Uterus (tissue), 4 donors: ENCODE measurements around the gene STRADA. TPM values are rescaled to one million over a fixed set of nuclear protein-coding genes. Genes with fewer than 3 reads are reported as not detected.

Source experiments
- DNase-seq, 2 donors: peaks; one replicate each; pipeline ENCODE4 v3.0.0-alpha.2; 2019 to 2020
- H3K27ac ChIP-seq, 2 donors: fragments of 200-600 bp; sonication (generic); 1 replicate in 1 of 2; 2 replicates in 1 of 2; pipeline ENCODE4 v1.5.1; 2016 to 2018
- H3K27me3 ChIP-seq, 2 donors: fragments of 200-600 bp; sonication (generic); one replicate each; pipeline ENCODE4 v1.5.1; 2018 to 2019; ENCODE audit warnings: control low read depth in 1 of 2
- H3K36me3 ChIP-seq, 2 donors: fragments of 200-600 bp; sonication (generic); one replicate each; pipeline ENCODE4 v1.5.1; 2019; ENCODE audit warnings: control low read depth in 1 of 2
- H3K4me1 ChIP-seq, 2 donors: fragments of 200-600 bp; sonication (generic); one replicate each; pipeline ENCODE4 v1.5.1; 2018 to 2019; ENCODE audit warnings: control low read depth in 1 of 2
- H3K4me3 ChIP-seq, 2 donors: fragments of 200-600 bp; sonication (generic); 1 replicate in 1 of 2; 2 replicates in 1 of 2; pipeline ENCODE4 v1.5.1; 2018 to 2019; ENCODE audit warnings: mild to moderate bottlenecking in 1 of 2
- H3K9me3 ChIP-seq, 2 donors: fragments of 200-600 bp; sonication (generic); one replicate each; pipeline ENCODE4 v1.5.1; 2019; ENCODE audit warnings: control low read depth in 1 of 2
- POLR2A ChIP-seq, 2 donors: fragments of 450-650 bp; IDR thresholded peaks; one replicate each; pipeline ENCODE4 v1.6.1; 2016; ENCODE audit warnings: antibody characterized with exemption in 2 of 2, mild to moderate bottlenecking in 1 of 2, moderate library complexity in 1 of 2
- intact Hi-C: fragments of 100-400 bp; cut with DNase I; formaldehyde crosslinking; loops from one replicate; pipeline ENCODE4 v1.15.1; 2023; ENCODE audit warnings: low total_unique reads
- total RNA-seq, 4 donors: library from RNA; depleted of rRNA in 3 of 4; stranded (reverse); fragments of >200 nt in 3 of 4; gene quantifications; one replicate each; pipeline versions ENCODE4 v1.1.0 to v1.2.4, GENCODE V29; 2014 to 2023
- TF ChIP-seq, protein P1 (sequence below), 4 experiments: fragments of 200-600 bp in 2 of 4; fragments of 450-650 bp in 2 of 4; sonication (generic) in 2 of 4; IDR thresholded peaks; one replicate each; pipeline ENCODE4 v1.5.1; 2016 to 2019; ENCODE audit warnings: antibody characterized with exemption in 4 of 4, mild to moderate bottlenecking in 2 of 4, moderate library complexity in 1 of 4
- donor health status: DM: yes; HTN: yes; CAD: no.

The STRADA gene
- total RNA-seq, 4 donors from 2014 or later = 14.1 to 60.9 (median 27.9) TPM

DNA sequence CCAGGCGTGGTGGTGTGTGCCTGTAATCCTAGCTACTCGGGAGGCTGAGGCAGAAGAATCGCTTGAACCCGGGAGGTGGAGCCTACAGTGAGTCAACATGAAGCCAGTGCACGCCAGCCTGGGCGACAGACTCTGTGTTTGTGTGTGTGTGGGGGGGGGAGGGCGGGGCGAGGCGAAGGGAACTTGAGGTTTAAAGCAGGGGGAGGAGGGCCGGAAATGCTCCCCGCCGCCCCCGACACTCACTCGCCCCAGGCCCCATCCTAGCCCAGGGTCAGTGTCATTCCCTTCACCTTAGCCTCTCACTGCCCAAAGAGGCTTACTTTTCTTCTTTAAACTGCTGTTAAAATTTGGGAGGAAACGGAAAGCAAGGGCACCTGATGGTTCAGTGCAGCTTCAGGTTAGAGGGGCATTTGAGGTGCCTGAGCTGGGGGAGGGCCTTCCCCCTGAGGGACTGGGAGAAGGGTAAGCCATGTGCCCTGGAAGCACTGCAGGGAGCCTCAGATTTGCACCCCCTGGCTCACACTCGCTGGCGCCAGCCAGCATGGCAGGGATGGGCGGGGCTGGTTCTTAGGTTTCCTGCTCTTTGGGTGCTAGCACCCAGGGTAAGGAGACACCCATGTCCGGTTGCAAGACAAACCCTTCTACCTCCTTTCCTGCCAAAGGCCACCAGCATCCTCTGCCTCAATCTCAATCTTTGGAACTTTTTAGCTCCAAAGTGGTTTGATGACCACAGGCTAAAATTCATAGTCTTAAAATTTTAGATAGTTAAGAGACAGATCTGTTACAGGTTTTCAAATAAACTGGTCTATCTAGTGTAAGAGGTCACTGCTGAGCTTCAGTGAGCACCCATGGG lies 39.5 kb downstream of the STRADA start:
- peaks cover 0 to 10% of the 10 kb centered on the region in 2 donors for H3K4me1 ChIP-seq
- peak overlapping the region in 1 of 2 donors; percentile 14 for H3K27ac ChIP-seq
- intact Hi-C loops = no loop called here
- TF ChIP-seq, protein P1, sequence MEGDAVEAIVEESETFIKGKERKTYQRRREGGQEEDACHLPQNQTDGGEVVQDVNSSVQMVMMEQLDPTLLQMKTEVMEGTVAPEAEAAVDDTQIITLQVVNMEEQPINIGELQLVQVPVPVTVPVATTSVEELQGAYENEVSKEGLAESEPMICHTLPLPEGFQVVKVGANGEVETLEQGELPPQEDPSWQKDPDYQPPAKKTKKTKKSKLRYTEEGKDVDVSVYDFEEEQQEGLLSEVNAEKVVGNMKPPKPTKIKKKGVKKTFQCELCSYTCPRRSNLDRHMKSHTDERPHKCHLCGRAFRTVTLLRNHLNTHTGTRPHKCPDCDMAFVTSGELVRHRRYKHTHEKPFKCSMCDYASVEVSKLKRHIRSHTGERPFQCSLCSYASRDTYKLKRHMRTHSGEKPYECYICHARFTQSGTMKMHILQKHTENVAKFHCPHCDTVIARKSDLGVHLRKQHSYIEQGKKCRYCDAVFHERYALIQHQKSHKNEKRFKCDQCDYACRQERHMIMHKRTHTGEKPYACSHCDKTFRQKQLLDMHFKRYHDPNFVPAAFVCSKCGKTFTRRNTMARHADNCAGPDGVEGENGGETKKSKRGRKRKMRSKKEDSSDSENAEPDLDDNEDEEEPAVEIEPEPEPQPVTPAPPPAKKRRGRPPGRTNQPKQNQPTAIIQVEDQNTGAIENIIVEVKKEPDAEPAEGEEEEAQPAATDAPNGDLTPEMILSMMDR (IDR thresholded peaks at IDR 0.05) = no peak
- no peak for TF ChIP-seq POLR2A (IDR thresholded peaks at IDR 0.05)
- DNase-seq = no peak
- H3K36me3 ChIP-seq = no peaks in the 10 kb centered on the region
- H3K9me3 ChIP-seq = no peaks in the 10 kb centered on the region
- H3K4me3 ChIP-seq = no peak overlapping the region
- no peaks in the 10 kb centered on the region for H3K27me3 ChIP-seq

DNA sequence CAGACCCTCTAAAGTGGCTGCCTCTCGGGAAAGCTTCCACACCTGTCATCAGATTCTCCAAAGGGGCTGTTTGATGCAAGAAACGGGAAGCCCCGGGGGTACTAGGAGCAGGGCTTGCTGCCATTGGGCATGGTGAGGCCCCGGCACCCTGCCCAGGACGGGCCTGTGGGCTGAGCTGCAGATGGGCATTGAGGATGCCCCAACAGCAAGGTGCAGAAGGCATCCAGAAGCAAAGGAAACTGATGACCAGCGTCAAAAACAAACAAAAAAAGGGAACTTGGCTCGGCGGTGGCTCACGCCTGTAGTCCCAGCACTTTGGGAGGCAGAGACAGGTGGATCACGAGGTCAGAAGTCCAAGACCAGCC lies 40.2 kb downstream of the STRADA start:
- TF ChIP-seq, protein P1 (IDR thresholded peaks at IDR 0.05) = no peak
- TF ChIP-seq POLR2A (IDR thresholded peaks at IDR 0.05) = no peak
- Histone ChIP-seq H3K27me3 (no peaks in the 10 kb centered on the region), H3K4me3 (peak overlapping the region in 1 of 2 donors; percentile 2), H3K9me3 (no peaks in the 10 kb centered on the region), H3K36me3 (no peaks in the 10 kb centered on the region), H3K27ac (peak overlapping the region in 1 of 2 donors; percentile 14), H3K4me1 (peaks cover 0 to 10% of the 10 kb centered on the region in 2 donors)
- DNase-seq = no peak
- intact Hi-C loops = no loop called here

DNA sequence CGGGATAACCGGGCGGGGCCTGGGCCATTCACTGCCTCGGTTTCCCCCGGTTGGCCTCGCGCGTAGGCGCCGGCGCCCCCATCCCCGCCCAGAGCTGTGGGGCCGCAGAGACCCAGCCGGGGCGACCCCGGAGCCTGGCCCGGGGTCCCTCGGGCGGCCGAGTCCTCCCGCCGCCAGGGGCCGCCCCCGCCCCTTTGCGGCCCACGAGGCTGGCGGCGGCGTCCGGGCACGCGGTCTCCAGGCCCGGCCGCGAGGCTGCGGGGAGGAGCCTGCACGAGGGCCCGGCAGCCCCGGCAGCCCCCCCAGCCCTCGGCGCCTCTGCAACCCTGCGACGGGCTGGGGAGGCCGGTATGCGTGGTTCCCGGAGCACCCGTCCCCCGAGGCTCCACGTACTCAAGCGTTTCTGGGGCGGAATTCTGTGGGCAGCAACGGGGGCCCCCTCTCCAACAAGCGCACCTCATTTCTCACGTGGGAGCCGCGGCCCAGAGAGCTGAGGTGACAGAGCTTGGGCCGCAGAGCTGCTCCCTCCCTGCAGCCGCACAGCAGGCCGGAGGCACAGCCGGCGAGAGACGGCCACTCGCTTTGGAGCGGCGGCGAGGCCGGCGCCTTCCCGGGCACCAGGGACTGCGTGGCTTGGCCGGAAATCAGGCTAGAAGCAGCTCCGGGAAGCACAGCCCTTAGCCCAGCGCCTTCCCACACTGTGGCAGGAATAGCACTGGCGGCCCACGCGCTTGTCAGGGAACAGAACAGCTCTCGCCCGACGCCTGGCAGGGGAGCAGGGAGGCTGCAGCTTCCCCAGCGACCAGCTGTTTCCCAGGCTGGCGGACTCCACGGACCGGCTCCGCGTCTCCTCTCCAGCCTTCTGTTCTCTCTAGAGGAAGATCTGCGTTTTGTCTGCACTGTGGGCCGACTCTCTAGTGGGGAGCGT lies 40.8 kb downstream of the STRADA start:
- intact Hi-C loops = no loop called here
- Histone ChIP-seq H3K36me3 (no peaks in the 10 kb centered on the region), H3K4me1 (peaks cover 0 to 10% of the 10 kb centered on the region in 2 donors), H3K27ac (peak overlapping the region; percentile 31 to 71), H3K9me3 (no peaks in the 10 kb centered on the region), H3K27me3 (no peaks in the 10 kb centered on the region), H3K4me3 (peak overlapping the region; percentile 2 to 64)
- TF ChIP-seq, protein P1 (IDR thresholded peaks at IDR 0.05) = peak in 1 of 4 experiments; percentile 9
- no peak for TF ChIP-seq POLR2A (IDR thresholded peaks at IDR 0.05)
- peak; percentile 44 to 56 for DNase-seq

DNA sequence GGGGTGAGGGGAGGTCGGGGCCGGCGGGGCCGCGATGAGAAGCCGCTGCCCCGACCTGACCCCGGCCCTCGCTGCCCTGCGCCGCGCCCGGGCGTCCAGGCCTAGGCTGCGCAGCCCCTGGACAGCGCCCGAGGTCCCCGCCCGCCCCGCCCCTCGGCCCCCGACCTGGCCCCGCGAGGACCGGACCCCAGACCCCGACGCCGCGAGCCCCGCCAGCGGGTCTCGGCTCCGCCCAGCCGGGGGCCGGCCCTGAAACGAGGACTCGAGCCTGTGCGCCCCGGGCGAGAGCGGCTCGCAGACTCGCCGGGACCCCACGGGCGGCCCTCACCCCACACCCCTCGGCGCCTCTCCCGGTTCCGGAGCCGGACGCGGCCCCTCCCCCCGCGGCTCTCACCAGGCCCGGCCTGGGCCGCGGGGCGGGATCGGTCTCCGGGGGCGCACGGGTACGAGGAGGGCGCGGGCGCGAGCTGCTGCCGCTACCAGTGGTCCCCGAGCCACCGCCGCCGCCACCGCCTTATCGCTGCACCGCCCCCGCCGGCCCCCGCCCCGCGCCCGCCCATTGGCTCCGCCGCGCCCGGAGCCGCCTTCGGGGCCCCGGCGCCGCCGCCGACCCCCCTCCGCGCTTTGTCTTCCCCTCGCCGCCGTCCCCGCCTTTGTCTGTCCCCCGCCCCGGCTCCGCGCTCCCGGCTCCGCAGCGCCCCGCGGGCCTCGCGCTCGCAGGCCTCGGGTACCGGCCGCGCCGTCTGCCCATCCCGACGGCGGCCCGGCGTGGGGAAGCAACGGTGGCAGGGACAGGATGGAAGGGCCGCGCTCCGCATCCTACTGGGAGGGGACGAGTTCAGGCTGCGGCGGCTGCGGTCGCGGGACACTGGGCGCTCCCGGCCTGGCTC lies 41.7 kb downstream of the STRADA start, which contains the start of gene LIMD2:
Gene LIMD2, minus strand, starts transcription at position 488 of the 890 bp plus-strand sequence. CDS start 827 bp downstream, outside the sequence.
- peak within 1 kb of the TSS; percentile 2 to 64 for H3K4me3 ChIP-seq
- H3K27ac ChIP-seq = peak within 1 kb of the TSS; percentile 31 to 73
- H3K27me3 ChIP-seq = no peaks in the 10 kb centered on the region
- peak; percentile 42 to 54 for DNase-seq
- H3K9me3 ChIP-seq = no peaks in the 10 kb centered on the region
- intact Hi-C loops = no loop called here
- peaks cover 0 to 10% of the 10 kb centered on the region in 2 donors for H3K4me1 ChIP-seq
- TF ChIP-seq POLR2A (IDR thresholded peaks at IDR 0.05) = no peak
- TF ChIP-seq, protein P1 (IDR thresholded peaks at IDR 0.05) = no peak
- H3K36me3 ChIP-seq = no peaks in the 10 kb centered on the region
